ENCODE results near the gene TMEM185B.

- TF ChIP-seq EZH2 (IDR thresholded peaks at IDR 0.05; ENCODE audit: insufficient read depth, poor library complexity, severe bottlenecking) (no peak), EZH2phosphoT487 (IDR thresholded peaks at IDR 0.05; ENCODE audit: insufficient read depth, low read depth) (no peak)
These were observed 7.6 kb upstream of the TMEM185B start for GRCh38 chr2:120230515-120231471.

Measured in GM23248 (cell line).